Measurements from ENCODE around the gene KRTAP1-3.
"Not testable (repeated sequence)": the region's sequence is repeated elsewhere in the genome, so short reads cannot be mapped to it uniquely, and the experiment has no call there.

KRTAP1-3 gene

DNA sequence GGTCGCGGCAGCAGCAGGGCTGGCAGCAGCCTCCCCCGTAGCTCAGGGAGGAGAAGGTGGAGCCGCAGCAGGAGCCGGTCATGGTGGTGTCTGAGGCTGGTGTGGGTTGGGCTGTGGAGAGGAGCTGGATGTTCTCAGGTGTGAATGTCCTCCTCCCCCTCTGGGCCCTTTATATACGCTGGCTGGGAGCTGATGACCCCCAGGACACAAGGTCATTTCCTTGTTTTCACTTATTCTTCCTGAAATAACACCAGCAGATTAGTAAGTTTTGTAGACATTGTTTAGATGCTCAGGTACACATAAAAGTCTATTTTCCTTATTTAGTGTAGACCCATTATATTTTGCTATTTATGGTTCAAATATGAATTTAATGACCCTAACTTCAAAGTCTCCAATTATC is 20.5 kb upstream of the KRTAP1-3 start, which contains the start of gene KRTAP2-2:
Gene KRTAP2-2, minus strand, starts transcription at position 101 of the 400 bp plus-strand sequence. Its CDS starts 19 bp downstream, at position 82.
- intact Hi-C loops (cut with DNase I); DNase-seq: not testable (repeated sequence)

GRCh38 chr17:41054556-41054955 is 19.9 kb upstream of the KRTAP1-3 start:
- DNase-seq: peak in 1 of 10 donors; percentile 61
- intact Hi-C loops (cut with DNase I): not testable (repeated sequence)

- intact Hi-C loops (cut with DNase I): no loop called here
- DNase-seq: no peak
Measured at GRCh38 chr17:41054025-41054424, 19.4 kb upstream of the KRTAP1-3 start.

GRCh38 chr17:41052566-41052965 is 17.9 kb upstream of the KRTAP1-3 start:
- DNase-seq: no peak
- intact Hi-C loops (cut with DNase I): no loop called here

GRCh38 chr17:41049110-41049509 is 14.4 kb upstream of the KRTAP1-3 start:
- intact Hi-C loops (cut with DNase I): no loop called here

GRCh38 chr17:41048441-41048840 is 13.8 kb upstream of the KRTAP1-3 start:
- intact Hi-C loops (cut with DNase I): no loop called here
- DNase-seq: no peak

More at GRCh38 chr17:41049110-41049509, 14.4 kb upstream of the KRTAP1-3 start:
- no peak for DNase-seq

- DNase-seq; intact Hi-C loops (cut with DNase I): not testable (repeated sequence)
Measured at GRCh38 chr17:41046735-41047465, 12.2 kb upstream of the KRTAP1-3 start, which contains the start of gene KRTAP2-1. KRTAP2-1 (minus strand) TSS chr17:41047316; CDS start chr17:41047267, 49 bp downstream.

DNA sequence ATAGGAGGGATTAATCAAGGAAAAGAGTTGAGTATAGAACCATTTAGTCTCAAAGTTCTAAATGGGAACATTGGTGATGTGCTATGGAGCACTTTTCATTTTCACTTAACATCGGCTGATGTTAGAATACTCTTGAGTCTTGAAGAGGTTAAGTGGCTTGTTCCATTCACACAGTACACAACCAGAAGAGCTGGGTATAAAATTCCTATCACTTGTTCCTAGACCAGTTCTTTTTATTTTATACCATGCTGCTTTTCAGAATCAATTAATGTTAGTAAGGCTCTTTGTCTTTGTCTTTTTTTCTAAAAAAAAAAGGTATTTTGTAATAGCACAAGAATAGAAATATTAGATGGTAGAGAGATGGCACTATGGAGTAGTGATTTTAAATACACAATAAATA is 8.3 kb upstream of the KRTAP1-3 start:
- intact Hi-C loops (cut with DNase I): no loop called here

DNA sequence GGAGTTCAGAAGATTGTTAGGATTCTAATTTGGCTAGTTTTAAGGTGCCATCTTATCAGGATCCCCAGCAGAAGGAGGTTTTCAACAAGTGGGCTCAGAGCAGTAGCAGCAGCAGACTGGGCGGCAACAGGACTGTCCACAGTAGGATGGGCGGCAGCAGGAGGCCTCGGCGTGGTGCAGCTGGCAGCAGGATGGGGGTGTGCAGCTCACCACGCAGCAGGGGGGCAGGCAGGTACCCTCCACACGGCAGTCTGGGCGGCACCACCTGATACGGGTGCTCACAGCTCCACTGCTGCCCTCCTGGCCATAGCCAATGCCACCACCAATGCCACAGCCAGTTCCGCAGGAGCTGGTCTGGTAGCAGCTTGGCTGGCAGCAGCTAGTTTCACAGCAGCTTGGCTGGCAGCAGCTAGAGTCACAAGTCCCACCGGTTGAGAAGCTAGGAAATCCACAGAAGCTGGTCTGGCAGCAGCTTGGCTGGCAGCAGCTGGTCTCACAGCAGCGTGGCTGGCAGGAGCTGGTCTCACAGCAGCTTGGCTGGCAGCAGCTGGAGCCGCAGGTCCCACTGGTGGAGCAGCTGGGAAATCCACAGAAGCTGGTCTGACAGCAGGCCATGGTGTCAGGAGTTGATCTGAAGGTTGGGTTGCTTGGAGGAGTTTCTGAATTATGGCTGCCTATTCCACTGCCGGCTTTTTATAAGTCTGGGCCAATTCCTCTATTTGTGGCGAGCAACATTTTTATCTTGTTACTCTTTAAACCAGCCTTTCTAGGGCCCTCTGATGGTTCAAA is 6.3 kb upstream of the KRTAP1-3 start, which contains the start of gene KRTAP1-1:
Gene KRTAP1-1, minus strand, starts transcription at position 668 of the 789 bp plus-strand sequence. Its CDS starts 53 bp downstream, at position 615.
- peak in 8 of 10 donors; percentile 8 to 90 (median 28) for DNase-seq
- intact Hi-C loops (cut with DNase I): not testable (repeated sequence)

More for the DNA sequence above, 8.3 kb upstream of the KRTAP1-3 start:
- DNase-seq: no peak

GRCh38 chr17:41037853-41038350 is 3.2 kb upstream of the KRTAP1-3 start:
- DNase-seq: no peak
- intact Hi-C loops (cut with DNase I): no loop called here

GRCh38 chr17:41029633-41030245 is 4.9 kb downstream of the KRTAP1-3 start, which contains the start of gene KRTAP1-4:
KRTAP1-4 (minus strand) TSS chr17:41030195; CDS start chr17:41030078, 117 bp downstream.
- intact Hi-C loops (cut with DNase I): no loop called here
- peak in 2 of 10 donors; percentile 44 to 74 for DNase-seq

DNA sequence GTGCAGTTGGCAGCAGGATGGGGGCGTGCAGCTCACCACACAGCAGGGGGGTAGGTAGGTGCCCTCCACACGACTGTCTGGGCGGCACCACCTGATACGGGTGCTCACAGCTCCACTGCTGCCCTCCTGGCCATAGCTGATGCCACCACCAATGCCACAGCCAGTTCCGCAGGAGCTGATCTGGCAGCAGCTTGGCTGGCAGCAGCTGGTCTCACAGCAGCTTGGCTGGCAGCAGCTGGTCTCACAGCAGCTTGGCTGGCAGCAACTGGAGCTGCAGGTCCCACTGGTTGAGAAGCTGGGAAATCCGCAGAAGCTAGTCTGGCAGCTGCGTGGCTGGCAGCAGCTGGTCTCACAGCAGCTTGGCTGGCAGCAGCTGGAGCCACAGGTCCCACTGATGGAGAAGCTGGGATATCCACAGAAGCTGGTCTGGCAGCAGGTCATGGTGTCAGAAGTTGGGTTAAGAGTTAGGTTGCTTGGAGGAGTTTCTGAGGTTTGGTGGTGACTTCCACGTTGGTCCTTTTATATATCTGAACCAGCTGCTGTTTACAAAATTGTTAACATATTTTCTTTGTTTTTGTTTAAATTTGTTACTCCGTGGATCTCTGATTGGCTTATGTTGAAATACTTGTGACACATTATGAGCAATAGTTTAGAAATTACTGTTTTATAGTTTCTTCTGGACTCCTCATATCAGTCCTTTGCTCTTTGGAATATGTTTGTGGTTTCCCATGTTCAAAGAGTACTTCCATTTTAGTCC is 7.8 kb downstream of the KRTAP1-3 start, which contains the start of gene KRTAP1-5:
Gene KRTAP1-5, minus strand, starts transcription at position 494 of the 757 bp plus-strand sequence. Its CDS starts 53 bp downstream, at position 441.
- intact Hi-C loops (cut with DNase I): no loop called here
- DNase-seq: peak in 2 of 10 donors; percentile 59 to 80

DNA sequence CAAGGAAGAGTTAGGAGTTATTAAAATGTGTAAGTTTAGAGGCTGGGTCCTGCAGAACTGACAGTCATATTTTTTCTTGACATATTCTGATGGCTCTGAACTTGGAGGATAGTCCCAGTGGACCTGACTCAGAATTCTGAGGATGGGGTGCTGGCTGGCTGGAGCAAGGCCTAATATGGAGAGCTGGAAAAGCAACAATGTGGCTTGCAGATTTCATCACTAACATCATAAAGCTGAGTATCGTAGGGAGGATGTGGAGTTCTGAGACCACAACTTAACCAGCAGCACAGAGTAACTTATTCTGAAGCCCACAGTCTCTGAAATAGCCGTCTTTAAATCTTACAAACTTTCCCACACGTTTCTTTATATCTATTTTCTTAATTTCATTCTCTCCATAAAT is 10.0 kb downstream of the KRTAP1-3 start:
- no peak for DNase-seq
- intact Hi-C loops (cut with DNase I): no loop called here

GRCh38 chr17:41020336-41020735 is 14.3 kb downstream of the KRTAP1-3 start:
- DNase-seq: no peak
- intact Hi-C loops (cut with DNase I): no loop called here

DNA sequence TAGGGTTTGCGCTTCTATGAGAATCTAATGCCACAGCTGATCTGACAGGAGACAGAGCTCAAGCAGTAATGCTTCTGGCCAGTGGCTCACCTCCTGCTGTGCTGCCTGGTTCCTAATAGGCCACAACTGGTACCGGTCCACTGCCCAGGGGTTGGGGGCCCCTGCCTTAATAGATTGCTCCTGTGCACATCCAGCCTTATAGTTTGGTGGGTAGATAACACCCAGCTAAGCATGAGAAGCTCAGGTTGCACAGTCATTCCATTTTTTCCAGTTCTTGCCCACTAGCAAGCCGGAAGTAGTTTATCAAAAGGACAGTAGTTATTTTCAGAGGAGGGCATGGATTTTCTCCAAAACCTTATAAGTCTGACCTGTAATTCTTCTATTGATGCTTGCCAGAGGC is 15.3 kb downstream of the KRTAP1-3 start:
- DNase-seq: no peak
- intact Hi-C loops (cut with DNase I): no loop called here

DNA sequence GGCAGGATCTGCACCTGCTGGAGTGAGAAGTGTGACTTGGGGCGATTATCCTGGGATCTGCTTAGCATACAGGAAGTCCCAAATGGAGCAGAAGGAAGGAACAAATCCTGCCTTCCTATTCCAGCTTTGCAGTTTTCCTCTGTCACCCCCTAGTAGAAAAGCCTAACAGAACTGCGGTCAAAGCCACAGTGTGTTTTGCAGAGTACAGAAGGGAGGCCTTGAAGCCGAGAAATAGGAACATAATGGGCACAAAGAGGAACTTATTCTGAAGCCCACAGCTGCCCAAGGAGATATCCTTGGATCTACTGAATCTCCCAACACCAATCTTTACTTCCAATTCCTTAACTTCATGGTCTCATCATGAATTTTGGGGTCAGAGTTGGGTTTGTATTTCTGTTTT is 16.1 kb downstream of the KRTAP1-3 start:
- no peak for DNase-seq
- intact Hi-C loops (cut with DNase I): no loop called here

DNA sequence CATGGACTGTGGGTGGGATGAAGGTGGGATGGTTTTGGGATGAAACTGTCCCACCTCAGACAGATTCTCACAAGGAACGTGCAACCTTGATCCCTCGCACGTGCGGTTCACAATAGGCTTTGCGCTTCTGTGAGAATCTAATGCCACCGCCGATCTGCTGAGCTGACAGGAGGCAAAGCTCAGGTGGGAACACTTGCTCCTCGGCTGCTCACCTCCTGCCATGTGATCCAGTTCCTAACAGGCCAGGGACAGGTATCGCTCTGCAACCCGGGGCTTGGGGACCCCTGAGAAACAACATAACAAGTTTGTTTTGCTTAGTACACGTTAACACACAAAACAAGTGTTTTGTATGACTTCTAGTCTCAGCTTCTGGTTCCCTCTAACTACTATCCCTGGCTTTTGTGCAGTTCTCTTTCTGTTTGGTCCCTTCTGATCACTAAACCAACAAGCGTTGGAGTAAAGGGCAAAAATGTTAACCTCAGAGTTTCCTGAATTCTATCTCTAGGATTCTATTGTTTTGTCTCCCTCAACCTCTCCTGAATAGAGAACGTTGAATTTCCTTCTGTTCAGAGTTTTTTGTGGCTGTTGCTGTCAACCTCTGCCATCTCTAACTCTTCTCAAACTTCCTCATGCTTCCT is 18.0 kb downstream of the KRTAP1-3 start:
- intact Hi-C loops (cut with DNase I): no loop called here
- no peak for DNase-seq

- DNase-seq: no peak
- intact Hi-C loops (cut with DNase I): no loop called here
Measured at GRCh38 chr17:41015454-41015853, 19.2 kb downstream of the KRTAP1-3 start.

GRCh38 chr17:41013606-41014005 is 21.1 kb downstream of the KRTAP1-3 start:
- DNase-seq: no peak
- intact Hi-C loops (cut with DNase I): no loop called here
